RWPE2 (cell line): ENCODE results near the gene OCA2.

Source experiments
- ATAC-seq: fragments of 200-7000 bp; cut with Tn5 transposase; 3 replicates; pipeline ENCODE4 v1.9.1; 2021; ENCODE audit warnings: low read depth
- DNase-seq: peaks from one replicate; pipeline ENCODE4 v3.0.0-alpha.2; 2020; ENCODE audit warnings: low spot score
- H3K27ac ChIP-seq: fragments of 450-650 bp; 2 replicates; pipeline ENCODE4 v1.5.1; 2017; ENCODE audit warnings: mild to moderate bottlenecking; ENCODE audit not compliant: poor library complexity, severe bottlenecking
- H3K27me3 ChIP-seq: fragments of 250-450 bp; sonication (Bioruptor Pico); 2 replicates; pipeline ENCODE4 v1.5.1; 2021; ENCODE audit warnings: mild to moderate bottlenecking, moderate library complexity; ENCODE audit not compliant: insufficient read depth, poor library complexity, severe bottlenecking
- H3K36me3 ChIP-seq: fragments of 250-450 bp; sonication (Bioruptor Pico); 2 replicates; pipeline ENCODE4 v1.5.1; 2020; ENCODE audit warnings: low read depth, mild to moderate bottlenecking, moderate library complexity
- H3K4me1 ChIP-seq: fragments of 250-450 bp; sonication (Bioruptor Pico); 2 replicates; pipeline ENCODE4 v1.5.1; 2021; ENCODE audit warnings: mild to moderate bottlenecking, moderate library complexity; ENCODE audit not compliant: insufficient read depth, poor library complexity, severe bottlenecking
- H3K4me3 ChIP-seq: fragments of 250-450 bp; sonication (Bioruptor Pico); 2 replicates; pipeline ENCODE4 v1.5.1; 2021; ENCODE audit warnings: mild to moderate bottlenecking, moderate library complexity; ENCODE audit not compliant: severe bottlenecking
- H3K9me3 ChIP-seq: fragments of 250-450 bp; sonication (Bioruptor Pico); 2 replicates; pipeline ENCODE4 v1.5.1; 2021; ENCODE audit warnings: mild to moderate bottlenecking, moderate library complexity; ENCODE audit not compliant: severe bottlenecking
- CTCF ChIP-seq: fragments of 450-650 bp; IDR thresholded peaks from one replicate; pipeline ENCODE4 v1.5.1; 2017; ENCODE audit warnings: mild to moderate bottlenecking, moderate library complexity; ENCODE audit not compliant: poor library complexity, severe bottlenecking

Gene OCA2

GRCh38 chr15:27744641-27745040 lies 354.5 kb downstream of the OCA2 start:
- Histone ChIP-seq H3K27ac (no peak overlapping the region), H3K27me3 (no peaks in the 10 kb centered on the region), H3K9me3 (no peaks in the 10 kb centered on the region), H3K4me1 (no peaks in the 10 kb centered on the region), H3K36me3 (no peaks in the 10 kb centered on the region), H3K4me3 (no peak overlapping the region)
- TF ChIP-seq CTCF = no peak
- ATAC-seq = no peak
- DNase-seq = no peak

GRCh38 chr15:27743638-27744037 lies 355.5 kb downstream of the OCA2 start:
- H3K36me3 ChIP-seq = no peaks in the 10 kb centered on the region
- H3K9me3 ChIP-seq = no peaks in the 10 kb centered on the region
- no peak for TF ChIP-seq CTCF
- no peaks in the 10 kb centered on the region for H3K4me1 ChIP-seq
- ATAC-seq (no peak), DNase-seq (peak; percentile 48)
- H3K27ac ChIP-seq = no peak overlapping the region
- H3K4me3 ChIP-seq = no peak overlapping the region
- no peaks in the 10 kb centered on the region for H3K27me3 ChIP-seq

GRCh38 chr15:27742751-27743477 lies 356.2 kb downstream of the OCA2 start:
- no peak overlapping the region for H3K27ac ChIP-seq
- H3K27me3 ChIP-seq = no peaks in the 10 kb centered on the region
- TF ChIP-seq CTCF = no peak
- DNase-seq (peak; percentile 45), ATAC-seq (no peak; the same call in 2 of the 3 replicates)
- no peak overlapping the region for H3K4me3 ChIP-seq
- no peaks in the 10 kb centered on the region for H3K36me3 ChIP-seq
- no peaks in the 10 kb centered on the region for H3K4me1 ChIP-seq
- peaks cover under 1% of the 10 kb centered on the region for H3K9me3 ChIP-seq

GRCh38 chr15:27741226-27741860 lies 357.8 kb downstream of the OCA2 start:
- Histone ChIP-seq H3K4me3 (no peak overlapping the region), H3K36me3 (no peaks in the 10 kb centered on the region), H3K27me3 (no peaks in the 10 kb centered on the region), H3K9me3 (peaks cover 9% of the 10 kb centered on the region), H3K27ac (no peak overlapping the region), H3K4me1 (no peaks in the 10 kb centered on the region)
- ATAC-seq = no peak
- TF ChIP-seq CTCF = no peak
- peak; percentile 19 for DNase-seq

- no peak for ATAC-seq
- no peaks in the 10 kb centered on the region for H3K4me1 ChIP-seq
- peaks cover 9% of the 10 kb centered on the region for H3K9me3 ChIP-seq
Observed at GRCh38 chr15:27734785-27735495, 364.2 kb downstream of the OCA2 start.

More at GRCh38 chr15:27734785-27735495, 364.2 kb downstream of the OCA2 start:
- DNase-seq = no peak
- TF ChIP-seq CTCF = no peak
- Histone ChIP-seq H3K27ac (no peak overlapping the region), H3K4me3 (no peak overlapping the region), H3K27me3 (no peaks in the 10 kb centered on the region), H3K36me3 (no peaks in the 10 kb centered on the region)
